CD14-positive monocyte (primary cell): Measurements from ENCODE around the gene PLXNB3. TPM values are rescaled to one million over a fixed set of nuclear protein-coding genes. Genes with fewer than 3 reads are reported as not detected.

ENCODE experiments used
- DNase-seq, 3 donors: peaks; one replicate each; pipeline ENCODE4 v3.0.0-alpha.2; 2011 to 2022
- H2AFZ ChIP-seq: 2 replicates; pipeline ENCODE4 v1.6.0; 2012; ENCODE audit warnings: mild to moderate bottlenecking, low read depth, low read length, inconsistent platforms; ENCODE audit not compliant: insufficient read depth, poor library complexity, severe bottlenecking
- H3K27ac ChIP-seq, 2 donors: 1 replicate in 1 of 2; 2 replicates in 1 of 2; pipeline ENCODE4 v1.5.1; 2012 to 2013; ENCODE audit warnings: low read length in 2 of 2, control low read depth in 1 of 2, inconsistent platforms in 1 of 2, low read depth in 1 of 2, mild to moderate bottlenecking in 1 of 2
- H3K27me3 ChIP-seq, 2 donors: one replicate each; pipeline versions ENCODE4 v1.6.0 to v1.6.1; 2011 to 2013; ENCODE audit warnings: low read length in 2 of 2; ENCODE audit not compliant: control insufficient read depth in 2 of 2, insufficient read depth in 2 of 2
- H3K36me3 ChIP-seq, 2 donors: replicated peaks in 1 of 2; 1 replicate in 1 of 2; 2 replicates in 1 of 2; pipeline versions ENCODE4 v1.5.1 to v1.6.1; 2012 to 2013; ENCODE audit warnings: low read length in 2 of 2, control low read depth in 1 of 2, inconsistent platforms in 1 of 2, mild to moderate bottlenecking in 1 of 2; ENCODE audit not compliant: insufficient read depth in 2 of 2, control insufficient read depth in 1 of 2
- H3K4me1 ChIP-seq, 2 donors: 1 replicate in 1 of 2; 2 replicates in 1 of 2; pipeline versions ENCODE4 v1.5.1 to v1.6.1; 2012 to 2013; ENCODE audit warnings: low read length in 2 of 2, control low read depth in 1 of 2, inconsistent platforms in 1 of 2, mild to moderate bottlenecking in 1 of 2, moderate library complexity in 1 of 2; ENCODE audit not compliant: insufficient read depth in 2 of 2, control insufficient read depth in 1 of 2
- H3K4me2 ChIP-seq: replicated peaks from 2 replicates; pipeline ENCODE3; 2012; ENCODE audit warnings: low read length, moderate library complexity, mild to moderate bottlenecking; ENCODE audit not compliant: poor library complexity, severe bottlenecking; ENCODE audit errors: extremely low read depth
- H3K4me3 ChIP-seq, 3 experiments: fragments of 200-600 bp in 1 of 3; sonication (generic) in 1 of 3; replicated peaks in 1 of 3; 1 replicate in 2 of 3; 2 replicates in 1 of 3; pipeline ENCODE4 v1.5.1; 2011 to 2013; ENCODE audit warnings: low read length in 3 of 3, mild to moderate bottlenecking in 3 of 3, control low read depth in 2 of 3, low read depth in 2 of 3, inconsistent platforms in 1 of 3, moderate library complexity in 1 of 3
- H3K79me2 ChIP-seq: 2 replicates; pipeline ENCODE4 v1.6.0; 2012; ENCODE audit warnings: mild to moderate bottlenecking, control low read depth, inconsistent platforms, low read length, moderate library complexity; ENCODE audit not compliant: insufficient read depth
- H3K9ac ChIP-seq: 2 replicates; pipeline ENCODE4 v1.6.0; 2017; ENCODE audit warnings: low read length, mild to moderate bottlenecking; ENCODE audit not compliant: insufficient read depth, poor library complexity, severe bottlenecking
- H3K9me3 ChIP-seq, 2 donors: replicated peaks in 1 of 2; 1 replicate in 1 of 2; 2 replicates in 1 of 2; pipeline versions ENCODE4 v1.5.1 to v1.6.1; 2012 to 2013; ENCODE audit warnings: low read length in 2 of 2, control low read depth in 1 of 2; ENCODE audit not compliant: control insufficient read depth in 1 of 2, insufficient read depth in 1 of 2
- H4K20me1 ChIP-seq: 2 replicates; pipeline ENCODE4 v1.6.0; 2012; ENCODE audit warnings: mild to moderate bottlenecking, low read length, control low read depth, moderate library complexity; ENCODE audit not compliant: insufficient read depth
- H3K27ac Mint-ChIP-seq, 7 donors: one replicate each; pipeline ENCODE4 v1.8.0; 2020; ENCODE audit warnings: mild to moderate bottlenecking in 7 of 7, mixed read lengths in 7 of 7, moderate library complexity in 6 of 7, inconsistent platforms in 2 of 7
- H3K27me3 Mint-ChIP-seq, 3 donors: one replicate each; pipeline ENCODE4 v1.8.0; 2021 to 2022; ENCODE audit warnings: low read depth in 3 of 3, mild to moderate bottlenecking in 3 of 3, mixed read lengths in 3 of 3, moderate library complexity in 3 of 3, inconsistent platforms in 1 of 3
- H3K36me3 Mint-ChIP-seq, 2 donors: one replicate each; pipeline ENCODE4 v1.8.0; 2020; ENCODE audit warnings: mixed read lengths in 2 of 2, inconsistent platforms in 1 of 2, mild to moderate bottlenecking in 1 of 2
- H3K4me1 Mint-ChIP-seq: one replicate; pipeline ENCODE4 v1.8.0; 2020; ENCODE audit warnings: mild to moderate bottlenecking, mixed read lengths
- H3K4me3 Mint-ChIP-seq, 2 donors: one replicate each; pipeline ENCODE4 v1.8.0; 2020; ENCODE audit warnings: mild to moderate bottlenecking in 2 of 2, mixed read lengths in 2 of 2, moderate library complexity in 1 of 2
- H3K9me3 Mint-ChIP-seq, 7 donors: one replicate each; pipeline ENCODE4 v1.8.0; 2020 to 2022; ENCODE audit warnings: mixed read lengths in 7 of 7, mild to moderate bottlenecking in 6 of 7, moderate library complexity in 6 of 7, inconsistent platforms in 2 of 7
- CTCF ChIP-seq: fragments of 200-600 bp; IDR thresholded peaks from one replicate; pipeline ENCODE4 v1.8.0; 2022; ENCODE audit warnings: antibody characterized with exemption, mild to moderate bottlenecking
- WGBS: methylation state at CpG from one replicate; pipeline ENCODE4 v1.1.5; 2013; ENCODE audit warnings: missing lambda C conversion rate; ENCODE audit not compliant: insufficient coverage; 5-methylcytosine and 5-hydroxymethylcytosine counted together
- intact Hi-C, 2 donors: fragments of 100-400 bp; cut with micrococcal nuclease; formaldehyde crosslinking; loops; one replicate each; pipeline versions ENCODE4 v1.15.0 to v1.15.1; 2023
- polyA plus RNA-seq, 3 donors: library from polyadenylated mRNA; depleted of rRNA in 1 of 3; unstranded in 2 of 3; stranded (reverse) in 1 of 3; fragments of 300-500 nt in 2 of 3; fragments of >200 nt in 1 of 3; fragmentation: Illumina TruSeq in 2 of 3; gene quantifications; 1 replicate in 2 of 3; 2 replicates in 1 of 3; pipeline ENCODE4 v1.2.3, GENCODE V29; 2012 to 2021

Gene PLXNB3
- polyA plus RNA-seq, 3 donors: not detected

DNA sequence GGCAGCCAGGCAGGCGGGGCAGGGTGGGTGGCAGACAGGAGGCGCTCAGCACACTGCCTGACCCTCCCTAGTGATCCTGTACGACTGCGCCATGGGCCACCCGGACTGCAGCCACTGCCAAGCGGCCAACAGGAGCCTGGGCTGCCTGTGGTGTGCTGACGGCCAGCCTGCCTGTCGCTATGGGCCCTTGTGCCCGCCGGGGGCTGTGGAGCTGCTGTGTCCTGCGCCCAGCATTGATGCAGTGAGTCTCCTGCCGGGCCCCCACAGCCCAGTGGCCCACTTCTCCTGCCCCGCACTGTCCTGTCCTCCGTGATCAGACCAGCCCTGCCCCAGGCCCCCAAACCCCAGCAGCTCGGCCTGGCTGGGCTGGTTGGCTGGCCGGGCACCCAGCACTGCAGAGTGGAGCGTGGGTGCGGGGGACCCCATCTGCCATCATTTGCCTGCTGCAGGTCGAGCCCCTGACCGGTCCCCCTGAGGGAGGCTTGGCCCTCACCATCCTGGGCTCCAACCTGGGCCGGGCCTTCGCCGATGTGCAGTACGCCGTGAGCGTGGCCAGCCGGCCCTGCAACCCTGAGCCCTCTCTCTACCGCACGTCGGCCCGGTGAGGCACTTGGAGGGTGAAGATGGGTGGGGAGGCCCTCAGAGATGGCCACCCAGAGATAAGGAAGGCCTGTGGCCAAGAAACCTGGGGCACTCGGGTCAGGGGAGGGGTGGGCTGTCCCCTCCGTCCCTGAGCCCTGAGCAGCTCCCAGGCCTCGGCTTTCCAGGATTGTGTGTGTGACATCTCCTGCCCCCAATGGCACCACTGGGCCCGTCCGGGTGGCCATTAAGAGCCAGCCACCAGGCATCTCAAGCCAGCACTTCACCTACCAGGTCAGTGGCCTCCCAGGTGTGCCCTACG lies 7.6 kb downstream of the PLXNB3 start:
- H3K36me3 Mint-ChIP-seq: no peaks in the 10 kb centered on the region
- peak in 1 of 3 donors; percentile 0 for DNase-seq
- Histone ChIP-seq H3K36me3 (no peaks in the 10 kb centered on the region), H3K79me2 (no peaks in the 10 kb centered on the region), H3K9ac (no peak overlapping the region), H4K20me1 (no peaks in the 10 kb centered on the region), H3K4me2 (no peak overlapping the region), H3K27ac (no peak overlapping the region), H3K9me3 (no peaks in the 10 kb centered on the region), H2AFZ (no peak overlapping the region), H3K27me3 (no peaks in the 10 kb centered on the region), H3K4me3 (no peak overlapping the region), H3K4me1 (peaks cover 0 to 2% of the 10 kb centered on the region in 2 donors)
- TF ChIP-seq CTCF: no peak
- peaks cover 0 to 12% (median 2%) of the 10 kb centered on the region in 7 donors for H3K9me3 Mint-ChIP-seq
- H3K4me1 Mint-ChIP-seq: peaks cover 2% of the 10 kb centered on the region
- WGBS: 83% methylated on average over 16 of the region's 37 CpGs
- peaks cover 1 to 5% (median 3%) of the 10 kb centered on the region in 3 donors for H3K27me3 Mint-ChIP-seq
- intact Hi-C loops: no loop called here
- H3K27ac Mint-ChIP-seq: no peak overlapping the region
- H3K4me3 Mint-ChIP-seq: no peak overlapping the region

DNA sequence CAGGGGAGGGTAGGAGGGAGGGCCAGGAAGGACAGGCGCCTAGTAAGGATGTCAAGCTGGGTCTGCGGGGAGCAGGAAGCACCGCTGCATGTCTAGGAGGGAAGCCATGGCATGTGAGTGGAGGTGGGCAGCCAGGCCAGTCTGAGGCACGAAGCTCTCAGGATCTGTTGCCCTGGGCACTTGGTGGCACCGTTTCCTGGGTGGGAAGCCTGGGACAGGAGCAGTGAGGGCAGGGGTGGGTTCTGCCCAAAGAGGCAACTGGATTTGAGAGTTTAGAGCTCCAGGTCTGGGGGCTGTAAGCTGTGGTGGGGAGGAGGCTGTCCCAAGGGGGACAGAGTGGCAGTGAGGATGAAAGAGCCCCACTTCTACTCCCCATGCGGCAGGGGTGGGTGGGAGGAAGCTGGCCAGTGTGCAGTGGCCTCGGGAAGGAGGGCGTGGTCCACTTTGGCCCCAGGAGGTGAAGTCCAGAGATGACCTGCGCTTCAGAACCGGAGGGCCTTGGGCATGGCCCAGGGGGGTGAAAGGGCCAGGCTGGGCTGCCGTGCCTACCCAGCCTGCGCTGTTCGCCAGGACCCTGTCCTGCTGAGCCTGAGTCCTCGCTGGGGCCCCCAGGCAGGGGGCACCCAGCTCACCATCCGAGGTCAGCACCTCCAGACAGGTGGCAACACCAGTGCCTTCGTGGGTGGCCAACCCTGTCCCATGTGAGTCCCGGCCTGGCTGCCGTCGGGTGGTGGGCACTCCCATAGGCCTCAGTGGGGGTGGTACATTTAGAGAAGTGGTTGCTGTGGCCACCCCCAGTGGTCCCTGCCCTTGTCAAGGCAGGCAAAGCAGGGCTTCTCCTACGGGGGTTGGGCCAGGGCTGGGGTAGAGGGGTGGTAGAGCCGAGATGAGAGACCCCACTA lies 8.5 kb downstream of the PLXNB3 start:
- no peak for TF ChIP-seq CTCF
- H3K4me1 Mint-ChIP-seq: no peaks in the 10 kb centered on the region
- Histone ChIP-seq H3K4me2 (no peak overlapping the region), H3K9ac (no peak overlapping the region), H2AFZ (no peak overlapping the region), H4K20me1 (no peaks in the 10 kb centered on the region), H3K79me2 (no peaks in the 10 kb centered on the region), H3K4me1 (no peaks in the 10 kb centered on the region), H3K4me3 (no peak overlapping the region), H3K27ac (no peak overlapping the region), H3K27me3 (no peaks in the 10 kb centered on the region), H3K9me3 (no peaks in the 10 kb centered on the region), H3K36me3 (no peaks in the 10 kb centered on the region)
- DNase-seq: peak in 1 of 3 donors; percentile 0
- H3K27me3 Mint-ChIP-seq: peaks cover 1 to 5% (median 3%) of the 10 kb centered on the region in 3 donors
- peaks cover 0 to 10% (median 2%) of the 10 kb centered on the region in 7 donors for H3K9me3 Mint-ChIP-seq
- intact Hi-C loops: no loop called here
- H3K27ac Mint-ChIP-seq: no peak overlapping the region
- H3K4me3 Mint-ChIP-seq: no peak overlapping the region
- no peaks in the 10 kb centered on the region for H3K36me3 Mint-ChIP-seq
- 84% methylated on average over 12 of the region's 21 CpGs for WGBS
